ENCODE results near the gene FRAT1. TPM values are rescaled to one million over a fixed set of nuclear protein-coding genes. Genes with fewer than 3 reads are reported as not detected.

Gene FRAT1
- total RNA-seq, 1 experiment from 2014 or later: 2.1 TPM

DNA sequence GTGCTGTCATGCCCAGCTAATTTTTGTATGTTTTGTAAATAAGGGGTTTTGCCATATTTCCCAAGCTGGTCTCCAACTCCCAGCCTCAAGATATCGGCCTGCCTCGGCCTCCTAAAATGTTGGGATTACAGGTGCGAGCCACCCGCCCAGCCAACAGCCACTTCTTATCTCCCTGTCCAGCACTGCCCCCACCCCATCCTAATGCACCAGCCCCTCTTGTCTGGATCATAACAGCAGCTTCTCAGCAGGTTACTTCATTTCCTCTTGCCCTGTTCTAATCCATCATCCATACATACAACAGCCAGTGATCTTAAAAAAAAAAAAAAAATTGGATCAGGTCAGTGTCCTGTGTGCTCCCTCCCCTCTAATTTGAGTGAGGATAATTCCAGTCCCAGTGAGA is 28.2 kb downstream of the FRAT1 start:
- no peak overlapping the region for H3K27ac Mint-ChIP-seq (ENCODE audit: unreplicated experiment)
- BruUV-seq (replicated peaks): no TSS peak
- H3K27me3 Mint-ChIP-seq (ENCODE audit: unreplicated experiment): no peaks in the 10 kb centered on the region
- TF ChIP-seq, protein P1, sequence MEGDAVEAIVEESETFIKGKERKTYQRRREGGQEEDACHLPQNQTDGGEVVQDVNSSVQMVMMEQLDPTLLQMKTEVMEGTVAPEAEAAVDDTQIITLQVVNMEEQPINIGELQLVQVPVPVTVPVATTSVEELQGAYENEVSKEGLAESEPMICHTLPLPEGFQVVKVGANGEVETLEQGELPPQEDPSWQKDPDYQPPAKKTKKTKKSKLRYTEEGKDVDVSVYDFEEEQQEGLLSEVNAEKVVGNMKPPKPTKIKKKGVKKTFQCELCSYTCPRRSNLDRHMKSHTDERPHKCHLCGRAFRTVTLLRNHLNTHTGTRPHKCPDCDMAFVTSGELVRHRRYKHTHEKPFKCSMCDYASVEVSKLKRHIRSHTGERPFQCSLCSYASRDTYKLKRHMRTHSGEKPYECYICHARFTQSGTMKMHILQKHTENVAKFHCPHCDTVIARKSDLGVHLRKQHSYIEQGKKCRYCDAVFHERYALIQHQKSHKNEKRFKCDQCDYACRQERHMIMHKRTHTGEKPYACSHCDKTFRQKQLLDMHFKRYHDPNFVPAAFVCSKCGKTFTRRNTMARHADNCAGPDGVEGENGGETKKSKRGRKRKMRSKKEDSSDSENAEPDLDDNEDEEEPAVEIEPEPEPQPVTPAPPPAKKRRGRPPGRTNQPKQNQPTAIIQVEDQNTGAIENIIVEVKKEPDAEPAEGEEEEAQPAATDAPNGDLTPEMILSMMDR (IDR thresholded peaks at IDR 0.05; ENCODE audit: unreplicated experiment): no peak
- DNase-seq: no peak
- peaks cover 5% of the 10 kb centered on the region for H3K36me3 Mint-ChIP-seq (ENCODE audit: insufficient read depth, unreplicated experiment)
- no peak overlapping the region for H3K4me3 Mint-ChIP-seq (ENCODE audit: low read depth, unreplicated experiment)
- H3K4me1 Mint-ChIP-seq (ENCODE audit: low read depth, unreplicated experiment): no peaks in the 10 kb centered on the region
- H3K9me3 Mint-ChIP-seq (ENCODE audit: low read depth, unreplicated experiment): no peaks in the 10 kb centered on the region
- intact Hi-C loops (cut with micrococcal nuclease; ENCODE audit: unreplicated experiment): no loop called here
- CTCF ChIA-PET: no interaction called here

DNA sequence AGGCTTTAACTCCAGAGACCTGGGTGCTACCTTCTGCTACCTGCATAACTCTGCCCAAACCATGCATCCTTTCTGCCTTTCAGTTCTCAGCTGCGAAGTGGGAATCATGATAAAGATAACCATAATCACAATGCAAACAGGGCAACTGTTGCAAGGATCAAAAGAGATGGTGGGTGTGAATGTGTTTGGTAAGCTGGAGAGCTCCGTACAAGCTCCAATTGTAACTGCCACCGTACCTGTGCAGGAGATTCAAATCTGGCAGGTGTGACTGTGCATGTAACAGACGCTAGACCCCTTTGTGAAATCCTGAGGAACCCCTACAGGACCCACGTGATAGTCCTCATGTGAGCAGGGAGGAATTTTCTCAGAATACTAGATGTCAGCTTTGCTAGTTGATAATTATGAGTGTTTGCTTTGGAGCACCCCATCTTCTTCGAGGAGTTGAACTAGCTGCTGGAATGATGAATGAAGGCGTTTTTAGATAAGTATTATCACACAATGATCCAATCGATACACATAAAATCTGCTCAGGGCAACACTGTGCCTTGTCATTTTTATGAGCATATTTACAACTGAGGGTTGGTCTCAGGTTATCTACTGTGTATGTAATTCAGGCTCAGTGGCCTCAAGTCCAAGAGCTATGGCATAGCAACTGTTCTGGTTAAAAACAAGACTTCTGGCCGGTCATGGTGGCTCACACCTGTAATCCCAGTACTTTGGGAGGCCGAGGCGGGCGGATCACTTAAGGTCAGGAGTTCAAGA is 30.9 kb downstream of the FRAT1 start:
- peaks cover 5% of the 10 kb centered on the region for H3K36me3 Mint-ChIP-seq (ENCODE audit: insufficient read depth, unreplicated experiment)
- no peak for DNase-seq
- CTCF ChIA-PET: no interaction called here

DNA sequence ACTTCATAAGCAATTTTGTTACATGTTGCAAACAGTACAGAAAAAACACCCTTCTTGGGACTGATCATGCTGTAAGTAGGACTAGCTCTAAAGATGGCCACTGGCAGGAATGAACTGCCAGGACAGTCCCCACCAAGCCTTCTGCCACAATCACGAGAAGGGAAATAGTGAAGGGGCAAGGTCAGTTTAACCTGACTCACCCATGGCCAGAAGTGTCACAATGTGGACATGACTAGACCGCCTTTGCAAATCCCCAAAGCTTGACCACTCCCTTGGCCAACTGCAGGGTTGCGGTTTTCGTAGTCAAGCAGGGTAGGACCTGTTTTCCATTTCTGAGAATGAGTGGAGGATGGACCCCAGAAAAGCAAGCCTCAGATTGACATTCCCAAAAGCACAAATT is 34.9 kb downstream of the FRAT1 start:
- TF ChIP-seq, protein P1 (IDR thresholded peaks at IDR 0.05; ENCODE audit: unreplicated experiment): no peak
- no TSS peak for BruUV-seq (replicated peaks)
- H3K4me1 Mint-ChIP-seq (ENCODE audit: low read depth, unreplicated experiment): no peaks in the 10 kb centered on the region
- intact Hi-C loops (cut with micrococcal nuclease; ENCODE audit: unreplicated experiment): loop anchor here (2.0 kb wide), 1 partner anchor 75 kb away; no protein-coding TSS in a partner anchor
- H3K27me3 Mint-ChIP-seq (ENCODE audit: unreplicated experiment): no peaks in the 10 kb centered on the region
- H3K27ac Mint-ChIP-seq (ENCODE audit: unreplicated experiment): no peak overlapping the region
- DNase-seq: no peak
- H3K36me3 Mint-ChIP-seq (ENCODE audit: insufficient read depth, unreplicated experiment): peaks cover 21% of the 10 kb centered on the region
- no peak overlapping the region for H3K4me3 Mint-ChIP-seq (ENCODE audit: low read depth, unreplicated experiment)
- no peaks in the 10 kb centered on the region for H3K9me3 Mint-ChIP-seq (ENCODE audit: low read depth, unreplicated experiment)
- CTCF ChIA-PET: interaction anchor here (0.7 kb wide), 1 partner anchor 682 kb away, joined by 3 read pairs; no protein-coding TSS in a partner anchor

More for the DNA sequence above, 30.9 kb downstream of the FRAT1 start:
- BruUV-seq (replicated peaks): no TSS peak
- Mint-ChIP-seq H3K9me3 (ENCODE audit: low read depth, unreplicated experiment) (no peaks in the 10 kb centered on the region), H3K4me3 (ENCODE audit: low read depth, unreplicated experiment) (no peak overlapping the region), H3K27ac (ENCODE audit: unreplicated experiment) (no peak overlapping the region), H3K27me3 (ENCODE audit: unreplicated experiment) (no peaks in the 10 kb centered on the region), H3K4me1 (ENCODE audit: low read depth, unreplicated experiment) (no peaks in the 10 kb centered on the region)
- TF ChIP-seq, protein P1 (IDR thresholded peaks at IDR 0.05; ENCODE audit: unreplicated experiment): no peak
- intact Hi-C loops (cut with micrococcal nuclease; ENCODE audit: unreplicated experiment): no loop called here

DNA sequence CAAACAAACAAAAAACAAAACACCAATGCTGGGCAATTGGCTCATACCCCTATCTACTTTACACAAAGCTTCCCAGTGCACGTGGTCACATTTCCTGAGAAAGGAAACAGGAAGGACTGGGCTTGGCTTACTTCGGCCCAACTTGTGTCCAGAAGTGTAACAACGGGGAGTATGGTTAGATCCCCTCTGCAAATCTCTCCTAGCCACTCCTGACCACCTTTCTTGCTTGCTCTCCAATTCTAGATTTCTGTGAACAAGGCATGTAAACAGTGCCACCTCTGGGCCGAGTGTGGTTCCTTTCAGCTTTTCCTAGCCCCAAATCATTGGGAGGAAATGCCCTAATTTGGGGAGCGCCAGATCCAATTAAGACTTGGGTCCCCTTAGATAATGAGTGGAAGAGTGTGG is 36.5 kb downstream of the FRAT1 start:
- H3K4me1 Mint-ChIP-seq (ENCODE audit: low read depth, unreplicated experiment): no peaks in the 10 kb centered on the region
- DNase-seq: no peak
- intact Hi-C loops (cut with micrococcal nuclease; ENCODE audit: unreplicated experiment): loop anchor here (2.0 kb wide), 1 partner anchor 77 kb away; no protein-coding TSS in a partner anchor
- TF ChIP-seq, protein P1 (IDR thresholded peaks at IDR 0.05; ENCODE audit: unreplicated experiment): no peak
- H3K27me3 Mint-ChIP-seq (ENCODE audit: unreplicated experiment): no peaks in the 10 kb centered on the region
- H3K9me3 Mint-ChIP-seq (ENCODE audit: low read depth, unreplicated experiment): no peaks in the 10 kb centered on the region
- no TSS peak for BruUV-seq (replicated peaks)
- H3K27ac Mint-ChIP-seq (ENCODE audit: unreplicated experiment): no peak overlapping the region
- H3K36me3 Mint-ChIP-seq (ENCODE audit: insufficient read depth, unreplicated experiment): peaks cover 28% of the 10 kb centered on the region
- H3K4me3 Mint-ChIP-seq (ENCODE audit: low read depth, unreplicated experiment): no peak overlapping the region
- CTCF ChIA-PET: interaction anchor here (1.0 kb wide), 1 partner anchor 77 kb away, joined by 4 read pairs; no protein-coding TSS in a partner anchor

All from Calu3 (cell line).